Measurements from ENCODE around the gene HAUS6. TPM values are rescaled to one million over a fixed set of nuclear protein-coding genes. Genes with fewer than 3 reads are reported as not detected.

HAUS6 gene
- total RNA-seq, 4 donors from 2014 or later, result 6.5 to 7.9 (median 7.4) TPM

- intact Hi-C loops (cut with DNase I; ENCODE audit: low total_unique reads), result no loop called here
- WGBS, 2 donors, result 54 to 55% methylated on average over 12 of the region's 12 CpGs
- TF ChIP-seq CTCF (IDR thresholded peaks at IDR 0.05) (no peak), POLR2A (IDR thresholded peaks at IDR 0.05) (no peak)
- peak overlapping the region; percentile 70 for H3K4me3 ChIP-seq (ENCODE audit: low read depth, poor library complexity, severe bottlenecking)
- no peak for DNase-seq (ENCODE audit: low spot score in 2 of 2)
Observed at GRCh38 chr9:19050637-19051591, 51.8 kb downstream of the HAUS6 start.

- H3K4me3 ChIP-seq (ENCODE audit: low read depth, poor library complexity, severe bottlenecking), result peak overlapping the region; percentile 70
- peak in 1 of 2 donors; percentile 21 for DNase-seq (ENCODE audit: low spot score in 2 of 2)
- intact Hi-C loops (cut with DNase I; ENCODE audit: low total_unique reads), result no loop called here
- TF ChIP-seq POLR2A (IDR thresholded peaks at IDR 0.05) (no peak), CTCF (IDR thresholded peaks at IDR 0.05) (no peak)
- 2 to 3% methylated on average over 32 to 33 of the region's 33 CpGs for WGBS, 2 donors
Observed at GRCh38 chr9:19049917-19050636, 52.6 kb downstream of the HAUS6 start.

- peak in 1 of 2 donors; percentile 3 for TF ChIP-seq POLR2A (IDR thresholded peaks at IDR 0.05)
- peak in 1 of 3 donors; percentile 84 for TF ChIP-seq CTCF (IDR thresholded peaks at IDR 0.05)
- H3K4me3 ChIP-seq (ENCODE audit: low read depth, poor library complexity, severe bottlenecking), result peak within 1 kb of the TSS; percentile 70
- DNase-seq (ENCODE audit: low spot score in 2 of 2), result peak; percentile 92 to 99
- WGBS, 2 donors, result 0% methylated on average over 36 to 59 of the region's 82 CpGs
- intact Hi-C loops (cut with DNase I; ENCODE audit: low total_unique reads), result no loop called here
Observed at GRCh38 chr9:19048966-19049916, 53.5 kb downstream of the HAUS6 start, which contains the start of gene RRAGA. RRAGA (plus strand) TSS chr9:19049427; CDS start chr9:19049660, 233 bp downstream.

GRCh38 chr9:19036611-19037010 lies 66.1 kb downstream of the HAUS6 start:
- TF ChIP-seq POLR2A (IDR thresholded peaks at IDR 0.05) (no peak), CTCF (IDR thresholded peaks at IDR 0.05) (no peak)
- no peak for DNase-seq (ENCODE audit: low spot score in 2 of 2)
- no peak overlapping the region for H3K4me3 ChIP-seq (ENCODE audit: low read depth, poor library complexity, severe bottlenecking)
- WGBS, 2 donors, result 98 to 100% methylated on average over 5 of the region's 5 CpGs
- intact Hi-C loops (cut with DNase I; ENCODE audit: low total_unique reads), result no loop called here

- no peak within 1 kb of the TSS for H3K4me3 ChIP-seq (ENCODE audit: low read depth, poor library complexity, severe bottlenecking)
- 83 to 85% methylated on average over 20 of the region's 20 CpGs for WGBS, 2 donors
- DNase-seq (ENCODE audit: low spot score in 2 of 2), result no peak
- TF ChIP-seq POLR2A (IDR thresholded peaks at IDR 0.05), result no peak
- intact Hi-C loops (cut with DNase I; ENCODE audit: low total_unique reads), result no loop called here
Observed at GRCh38 chr9:19033015-19033414, 69.7 kb downstream of the HAUS6 start, which contains the start of gene SAXO1. SAXO1 (minus strand) TSS chr9:19033209; CDS start chr9:19032908, 301 bp downstream.
